PFSK-1 (cell line): ENCODE results near the gene ECEL1.

ENCODE experiments used
- FOXP2 ChIP-seq: optimal IDR thresholded peaks from 2 replicates; pipeline ENCODE3; 2011; ENCODE audit warnings: borderline replicate concordance, control low read depth, inconsistent platforms; ENCODE audit not compliant: insufficient read depth; ENCODE audit errors: extremely low read length, extremely low read depth
- POLR2AphosphoS5 ChIP-seq: IDR thresholded peaks from 2 replicates; pipeline ENCODE4 v1.6.1; 2012; ENCODE audit warnings: low read depth, mild to moderate bottlenecking, control low read depth, low read length, moderate library complexity
- SIN3A ChIP-seq: IDR thresholded peaks from 2 replicates; pipeline ENCODE4 v1.6.1; 2012; ENCODE audit warnings: mild to moderate bottlenecking, low read length, moderate library complexity, borderline replicate concordance; ENCODE audit not compliant: insufficient read depth

GRCh38 chr2:232484628-232485347 lies 2.8 kb downstream of the ECEL1 start:
- TF ChIP-seq FOXP2 = no peak
- no peak for TF ChIP-seq SIN3A
- TF ChIP-seq POLR2AphosphoS5 = no peak
